ENCODE data around the gene PRKCQ.
A peak's percentile ranks its signal among the peaks of the same experiment; 100 is the strongest.
"Not testable (repeated sequence)": the region's sequence is repeated elsewhere in the genome, so short reads cannot be mapped to it uniquely, and the experiment has no call there.

Gene PRKCQ

DNA sequence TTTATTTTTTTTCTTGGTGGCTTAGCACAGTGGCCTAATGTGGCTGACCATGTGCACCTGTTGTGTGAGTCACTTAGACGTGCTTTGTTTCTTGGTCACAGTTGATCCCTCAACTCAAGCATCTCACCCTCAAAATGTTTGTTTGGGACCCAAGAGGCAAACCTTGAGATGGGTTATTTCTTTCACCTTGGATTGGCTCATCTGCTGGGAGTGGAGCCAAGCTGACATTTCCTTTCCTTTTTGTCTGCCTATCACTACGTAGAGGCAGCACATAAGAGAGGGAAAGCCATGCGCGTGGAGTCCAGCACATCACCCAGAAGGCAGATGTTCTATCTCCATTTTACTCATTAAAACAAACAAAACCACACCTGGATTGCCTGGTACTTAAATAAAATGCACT lies 6.4 kb upstream of the PRKCQ start:
- TF ChIP-seq ZNF274 (IDR thresholded peaks at IDR 0.05; ENCODE audit: low read depth, low read length) = no peak
- H3K4me3 ChIP-seq (ENCODE audit: low read length) = no peak overlapping the region

DNA sequence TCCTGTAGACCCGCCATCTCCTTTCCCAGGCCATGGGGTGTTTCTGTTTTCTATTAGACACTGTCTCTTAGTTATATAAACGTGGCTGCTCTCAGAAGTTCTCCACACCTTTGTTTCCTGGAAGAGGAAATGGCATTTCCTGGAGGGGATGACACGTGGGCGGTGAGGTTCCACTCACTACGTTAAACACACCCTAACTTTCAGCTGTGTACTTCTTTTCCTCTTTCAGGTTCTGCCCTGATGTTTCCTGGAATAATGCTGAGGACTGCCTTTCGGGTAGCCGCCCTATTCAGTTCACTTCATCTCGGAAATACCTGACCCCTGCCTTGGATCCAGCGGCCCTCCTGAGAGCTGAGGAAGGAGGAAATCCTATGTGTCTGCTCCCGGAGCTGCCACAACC lies 3.4 kb upstream of the PRKCQ start:
- TF ChIP-seq ZNF274 (IDR thresholded peaks at IDR 0.05; ENCODE audit: low read depth, low read length) = no peak
- no peak overlapping the region for H3K4me3 ChIP-seq (ENCODE audit: low read length)

DNA sequence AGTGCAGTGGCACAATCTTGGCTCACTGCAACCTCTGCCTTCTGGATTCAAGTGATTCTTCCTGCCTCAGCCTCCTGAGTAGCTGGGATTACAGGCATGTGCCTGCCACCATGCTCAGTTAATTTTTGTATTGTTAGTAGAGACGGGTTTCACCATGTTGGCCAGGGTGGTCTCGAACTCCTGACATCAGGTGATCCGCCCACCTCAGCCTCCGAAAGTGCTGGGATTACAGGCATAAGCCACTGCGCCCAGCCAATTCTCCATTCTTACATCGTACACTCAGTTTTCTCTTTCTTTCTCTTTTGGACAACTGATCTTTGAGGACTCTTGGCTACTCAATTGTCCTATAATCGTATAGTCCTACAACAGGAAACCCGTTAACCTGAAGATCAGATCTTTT lies 2.8 kb upstream of the PRKCQ start:
- not testable (repeated sequence) for H3K4me3 ChIP-seq (ENCODE audit: low read length)

DNA sequence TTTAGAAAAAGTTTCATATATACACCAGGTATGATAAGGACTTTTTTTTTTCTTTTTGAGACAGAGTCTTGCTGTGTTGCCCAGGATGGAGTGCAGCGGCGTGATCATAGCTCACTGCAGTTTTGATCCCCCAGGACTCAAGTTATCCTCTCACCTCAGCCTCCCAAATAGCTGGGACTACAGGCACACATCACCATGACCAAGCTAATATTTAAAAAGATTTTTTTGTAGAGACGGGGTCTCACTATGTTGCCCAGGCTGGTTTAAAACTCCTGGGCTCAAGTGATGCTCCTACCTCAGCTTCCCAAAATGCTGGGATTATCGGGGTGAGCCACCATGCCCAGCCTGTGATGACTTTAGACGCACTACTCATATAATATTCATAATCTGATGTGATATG lies 2.2 kb upstream of the PRKCQ start:
- no peak overlapping the region for H3K4me3 ChIP-seq (ENCODE audit: low read length)
- TF ChIP-seq ZNF274 (IDR thresholded peaks at IDR 0.05; ENCODE audit: low read depth, low read length) = no peak

DNA sequence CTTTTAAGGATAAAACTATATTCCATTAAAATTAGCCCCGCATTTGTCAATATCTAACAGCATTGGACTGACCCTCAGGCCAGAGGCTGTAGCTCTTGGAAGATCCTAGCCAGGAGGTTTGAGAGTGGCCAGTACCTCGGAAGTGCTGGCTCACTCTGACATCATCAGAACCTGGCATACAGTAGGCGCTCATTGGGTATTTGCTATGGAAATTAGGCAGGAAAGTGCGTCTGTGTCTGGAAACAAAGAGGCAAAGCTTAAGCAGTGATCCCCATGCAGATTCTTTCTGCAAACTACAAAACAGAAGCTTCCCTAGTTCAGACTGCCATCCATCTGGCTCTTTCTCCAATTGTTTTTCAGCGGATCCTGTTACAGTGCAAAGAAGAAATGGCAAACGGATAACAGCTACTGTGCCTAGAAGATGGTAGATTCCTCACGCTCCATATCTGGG lies 1.7 kb upstream of the PRKCQ start:
- TF ChIP-seq ZNF274 (IDR thresholded peaks at IDR 0.05; ENCODE audit: low read depth, low read length) = no peak
- no peak overlapping the region for H3K4me3 ChIP-seq (ENCODE audit: low read length)

DNA sequence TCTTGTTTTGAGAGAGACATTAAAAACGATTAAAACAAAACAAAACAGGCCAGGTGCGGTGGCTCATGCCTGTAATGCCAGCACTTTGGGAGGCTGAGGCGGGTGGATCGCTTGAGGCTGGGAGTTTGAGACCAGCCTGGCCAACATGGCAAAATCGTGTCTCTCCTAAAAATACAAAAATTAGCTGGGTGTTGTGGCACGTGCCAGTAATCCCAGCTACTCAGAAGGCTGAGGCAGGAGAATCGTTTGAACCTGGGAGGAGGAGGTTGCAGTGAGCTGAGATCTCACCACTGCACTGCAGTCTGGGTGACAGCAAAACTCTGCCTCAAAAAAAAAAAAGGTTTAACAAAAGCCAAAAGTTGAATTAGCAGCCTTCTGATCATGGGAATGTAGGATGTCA lies 1.1 kb upstream of the PRKCQ start:
- H3K4me3 ChIP-seq (ENCODE audit: low read length) = peak overlapping the region; percentile 70; the same call in 1 of the 2 replicates

DNA sequence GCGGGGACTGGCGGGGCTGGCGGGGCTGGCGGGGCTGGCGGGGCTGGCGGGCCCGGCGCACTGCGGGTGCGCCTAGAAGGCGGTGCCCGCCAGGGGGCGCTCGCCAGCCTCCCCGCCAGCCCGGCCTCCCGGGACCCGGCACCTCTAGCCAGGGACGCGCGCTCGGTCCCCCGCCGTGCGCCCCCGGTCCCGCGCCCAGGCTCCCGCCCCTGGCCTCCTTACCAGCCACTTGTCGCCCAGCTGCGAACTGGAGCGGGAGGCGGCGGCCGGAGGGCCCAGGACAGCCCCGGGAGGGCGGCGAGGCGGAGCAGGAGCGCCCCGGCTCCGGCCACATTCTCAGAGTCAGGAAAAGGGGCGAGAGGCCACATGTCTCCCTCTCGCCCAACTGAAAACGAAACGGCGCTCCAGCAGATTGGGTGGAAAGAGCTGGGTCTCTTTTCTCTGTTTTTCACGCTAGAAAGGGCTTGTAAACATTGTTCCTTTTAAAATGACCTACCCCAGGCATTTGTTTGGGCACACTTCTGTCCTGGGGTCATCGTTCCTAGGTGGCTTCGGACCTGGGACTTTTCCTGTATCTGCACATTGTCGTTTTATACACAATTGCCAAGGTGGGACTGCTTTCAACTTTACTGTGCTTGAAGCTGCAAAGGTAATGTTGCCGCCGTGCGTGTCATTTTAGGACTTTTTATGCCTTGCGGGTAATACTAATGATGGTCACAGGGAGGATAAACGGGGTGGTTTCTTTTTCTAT lies 378 bp upstream of the PRKCQ start:
- no peak for TF ChIP-seq ZNF274 (IDR thresholded peaks at IDR 0.05; ENCODE audit: low read depth, low read length)
- peak overlapping the region; percentile 70 for H3K4me3 ChIP-seq (ENCODE audit: low read length)

DNA sequence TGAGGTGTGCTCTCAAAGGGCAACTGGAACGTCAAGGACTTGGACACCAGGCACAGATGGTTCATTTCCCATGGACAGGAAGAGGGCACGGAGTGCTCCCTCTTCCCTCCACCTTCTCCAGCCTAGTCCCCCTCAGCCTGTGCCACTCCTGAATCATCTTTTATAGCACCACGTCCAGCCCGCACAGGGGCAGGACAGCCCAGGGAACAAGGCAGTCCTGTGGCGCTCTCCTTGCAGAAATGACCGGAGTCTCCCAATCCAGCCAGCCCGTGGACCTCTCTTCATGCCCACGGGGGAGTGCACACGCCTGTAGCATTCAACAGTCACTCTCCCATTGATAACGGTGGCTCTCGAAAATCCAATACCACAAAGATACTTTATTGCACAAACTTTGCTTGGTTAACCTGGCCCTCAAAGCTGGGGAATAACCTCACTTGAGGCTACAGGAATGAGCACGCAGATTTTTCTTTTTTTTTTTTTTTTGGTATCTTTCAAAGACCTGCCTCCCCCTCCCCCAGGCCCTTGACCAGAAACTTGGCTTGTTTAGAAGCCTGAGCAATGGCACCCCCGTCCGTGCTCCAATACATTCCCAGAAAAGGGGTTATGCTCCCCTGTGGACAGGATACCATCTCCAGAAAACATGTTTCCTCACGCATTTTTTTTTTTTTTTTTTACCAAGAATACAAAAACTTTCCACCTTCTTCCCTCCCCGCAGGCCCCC lies 733 bp downstream of the PRKCQ start:
- no peak for TF ChIP-seq ZNF274 (IDR thresholded peaks at IDR 0.05; ENCODE audit: low read depth, low read length)
- peak overlapping the region; percentile 48 for H3K4me3 ChIP-seq (ENCODE audit: low read length)

DNA sequence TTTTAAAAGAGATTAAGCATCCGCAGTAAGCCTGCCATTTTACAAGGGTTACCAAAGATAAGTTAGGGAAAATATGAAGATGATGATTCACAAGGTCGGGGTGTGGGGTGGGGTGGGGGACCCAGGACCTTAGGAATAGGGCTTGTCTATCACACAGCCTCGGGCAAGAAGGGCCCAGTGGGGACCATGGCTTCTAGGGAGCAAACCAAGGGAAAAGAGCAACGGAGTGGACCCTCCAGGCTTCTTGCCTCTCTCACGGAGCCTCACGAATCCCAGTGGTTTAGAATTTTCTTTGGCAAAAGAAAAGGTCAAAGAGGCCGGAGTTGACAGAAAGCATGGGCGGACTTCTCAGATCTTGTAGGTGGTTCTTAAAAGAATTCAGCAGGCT lies 1.3 kb downstream of the PRKCQ start:
- no peak overlapping the region for H3K4me3 ChIP-seq (ENCODE audit: low read length)
- TF ChIP-seq ZNF274 (IDR thresholded peaks at IDR 0.05; ENCODE audit: low read depth, low read length) = no peak

DNA sequence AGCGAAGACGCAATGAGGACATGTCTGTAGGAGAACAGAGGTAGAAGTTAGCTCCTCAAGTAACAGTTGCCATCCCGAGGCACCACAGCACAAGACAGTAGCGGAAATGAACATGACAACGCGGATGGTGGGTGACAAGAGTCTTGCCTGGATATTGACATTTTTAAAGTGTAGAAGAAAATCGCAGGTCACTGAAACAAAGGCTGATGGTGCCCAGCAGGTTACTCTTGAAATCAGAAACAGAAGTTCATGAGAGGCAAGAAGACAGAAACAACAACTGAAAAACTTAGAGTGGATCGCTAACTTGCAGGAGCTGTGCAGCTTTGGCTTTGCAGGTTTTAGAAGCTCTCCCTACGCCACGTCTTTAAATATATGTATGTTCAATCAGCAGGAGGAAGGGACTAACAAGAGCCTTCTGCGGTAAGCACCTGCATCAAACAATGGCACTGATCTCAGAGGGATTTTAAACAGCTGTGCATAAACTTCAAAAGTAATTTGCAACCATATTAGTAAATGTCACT lies 1.8 kb downstream of the PRKCQ start:
- no peak overlapping the region for H3K4me3 ChIP-seq (ENCODE audit: low read length)
- no peak for TF ChIP-seq ZNF274 (IDR thresholded peaks at IDR 0.05; ENCODE audit: low read depth, low read length)

DNA sequence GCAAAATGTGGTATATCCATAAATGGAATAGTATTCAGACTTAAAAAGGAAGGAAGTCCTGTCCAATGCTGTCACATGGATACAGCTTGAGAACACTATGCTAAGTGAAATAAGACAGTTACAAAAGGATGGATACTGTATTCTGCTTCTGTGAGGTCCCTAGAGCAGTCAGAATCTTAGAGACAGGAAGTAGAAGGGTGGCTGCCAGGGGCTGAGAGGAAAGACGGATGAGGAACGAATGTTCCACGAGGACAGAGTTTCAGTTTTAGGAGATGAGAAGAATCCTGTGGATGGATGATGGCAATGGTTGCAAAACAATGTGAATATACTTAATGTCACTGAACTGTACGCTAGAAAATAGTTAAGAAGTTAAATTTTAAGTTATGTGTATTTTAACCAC lies 3.8 kb downstream of the PRKCQ start:
- TF ChIP-seq ZNF274 (IDR thresholded peaks at IDR 0.05; ENCODE audit: low read depth, low read length) = no peak
- H3K4me3 ChIP-seq (ENCODE audit: low read length) = no peak overlapping the region

DNA sequence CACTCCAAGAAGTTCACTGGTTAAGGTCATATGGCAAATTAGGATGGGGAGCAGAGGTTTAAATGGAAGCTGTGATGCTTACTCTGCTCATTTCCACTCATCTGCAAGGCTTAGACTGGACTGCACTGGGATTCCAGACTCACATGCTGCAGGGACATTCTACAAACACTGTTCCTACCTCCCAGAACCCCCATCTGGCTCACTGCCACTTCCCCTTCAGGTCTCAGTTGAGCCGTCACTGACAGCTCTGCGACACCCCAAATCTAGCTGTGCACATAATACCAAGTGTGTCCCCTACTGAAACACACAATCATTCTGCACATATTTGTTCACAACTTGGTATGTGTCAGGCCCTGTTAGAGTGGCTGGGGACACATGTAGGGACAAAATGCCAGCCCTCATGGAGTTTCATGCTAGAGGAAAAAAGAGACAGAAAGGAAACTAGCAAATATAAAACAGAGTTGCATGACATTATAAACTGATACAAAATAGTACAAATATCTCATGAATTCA lies 5.4 kb downstream of the PRKCQ start:
- TF ChIP-seq ZNF274 (IDR thresholded peaks at IDR 0.05; ENCODE audit: low read depth, low read length) = no peak
- no peak overlapping the region for H3K4me3 ChIP-seq (ENCODE audit: low read length)

DNA sequence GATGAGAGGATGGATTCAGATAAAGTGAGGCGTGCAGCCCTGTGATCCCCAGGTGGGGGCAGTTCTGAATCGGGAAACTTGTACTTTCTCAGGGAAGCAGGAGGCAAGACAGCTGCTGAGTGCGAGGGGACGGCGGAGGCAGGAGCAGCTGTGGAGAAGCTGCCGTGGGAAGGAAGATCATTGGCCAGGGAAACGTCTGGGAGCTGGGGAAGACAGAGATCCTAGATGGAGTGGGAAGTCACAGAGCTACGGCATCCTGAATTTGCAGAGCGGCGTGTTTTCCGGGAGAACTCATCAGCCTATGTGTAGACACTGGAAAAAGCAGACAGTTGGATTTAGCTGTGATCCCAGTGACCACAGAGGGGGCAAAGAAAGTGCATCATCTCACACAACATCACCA lies 9.2 kb downstream of the PRKCQ start:
- TF ChIP-seq ZNF274 (IDR thresholded peaks at IDR 0.05; ENCODE audit: low read depth, low read length) = no peak
- no peak overlapping the region for H3K4me3 ChIP-seq (ENCODE audit: low read length)

DNA sequence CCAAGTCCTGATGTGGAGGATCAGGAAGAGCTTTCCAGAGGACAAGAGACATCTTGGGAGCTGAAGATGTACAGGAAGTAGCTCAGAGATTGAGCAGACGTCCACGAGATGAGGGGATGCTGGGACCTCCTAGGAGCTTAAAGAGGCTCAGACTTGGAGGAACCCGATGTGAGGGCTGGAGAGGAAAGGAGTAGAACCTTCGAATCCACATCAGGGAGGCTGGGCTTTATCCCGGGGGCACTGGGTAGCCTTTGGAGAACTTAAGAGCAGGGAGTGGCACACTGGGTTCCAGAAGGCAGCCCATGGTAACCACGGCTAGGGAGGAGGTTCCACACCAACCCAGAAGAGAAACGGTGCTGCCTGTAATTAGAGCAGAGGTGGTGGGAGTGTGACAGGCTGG lies 10.8 kb downstream of the PRKCQ start:
- no peak overlapping the region for H3K4me3 ChIP-seq (ENCODE audit: low read length)
- no peak for TF ChIP-seq ZNF274 (IDR thresholded peaks at IDR 0.05; ENCODE audit: low read depth, low read length)

DNA sequence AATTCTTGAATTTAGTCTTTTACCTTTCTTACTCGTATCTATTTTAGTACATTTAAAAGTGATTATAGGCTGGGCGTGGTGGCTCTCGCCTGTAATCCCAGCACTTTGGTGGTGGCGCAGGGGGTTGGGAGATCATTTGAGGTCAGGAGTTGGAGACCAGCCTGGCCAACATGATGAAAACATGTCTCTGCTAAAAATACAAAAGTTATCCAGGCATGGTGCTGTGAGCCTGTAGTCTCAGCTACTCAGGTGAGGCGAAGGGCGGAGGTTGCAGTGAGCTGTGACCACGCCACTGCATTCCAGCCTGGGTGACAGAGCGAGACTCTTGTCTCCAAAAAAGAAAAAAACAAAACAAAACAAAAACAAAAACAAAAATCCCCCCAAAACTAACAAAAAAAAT lies 12.2 kb downstream of the PRKCQ start:
- TF ChIP-seq ZNF274 (IDR thresholded peaks at IDR 0.05; ENCODE audit: low read depth, low read length) = no peak
- H3K4me3 ChIP-seq (ENCODE audit: low read length) = no peak overlapping the region

Data from GM08714 (cell line).